Measurements from ENCODE around the gene BIRC5. TPM values are rescaled to one million over a fixed set of nuclear protein-coding genes. Genes with fewer than 3 reads are reported as not detected.

BIRC5 gene
- total and polyA plus RNA-seq, 2 experiments from 2014 or later = 17.7 to 65.2 TPM

GRCh38 chr17:78249074-78249817 lies 35.2 kb downstream of the BIRC5 start:
- Histone ChIP-seq H3K9me3 (ENCODE audit: low read depth) (no peaks in the 10 kb centered on the region), H3K36me3 (no peaks in the 10 kb centered on the region), H3K27me3 (no peaks in the 10 kb centered on the region), H3K27ac (no peak overlapping the region), H3K4me1 (ENCODE audit: low read depth) (peaks cover 14% of the 10 kb centered on the region), H3K4me3 (no peak overlapping the region)
- TF ChIP-seq CTCF (IDR thresholded peaks at IDR 0.05; ENCODE audit: low read depth, low read length) = no peak
- no peak for DNase-seq (ENCODE audit: low read depth in 1 of 2, low spot score in 1 of 2)

- no peak overlapping the region for H3K4me3 ChIP-seq
These were observed 36.1 kb downstream of the BIRC5 start for GRCh38 chr17:78249818-78250806.

GRCh38 chr17:78250891-78251772 lies 37.1 kb downstream of the BIRC5 start:
- Histone ChIP-seq H3K27me3 (no peaks in the 10 kb centered on the region), H3K36me3 (no peaks in the 10 kb centered on the region), H3K4me1 (ENCODE audit: low read depth) (peaks cover 27% of the 10 kb centered on the region), H3K27ac (peak overlapping the region; percentile 60), H3K4me3 (no peak overlapping the region), H3K9me3 (ENCODE audit: low read depth) (no peaks in the 10 kb centered on the region)
- peak; percentile 91 to 92 for DNase-seq (ENCODE audit: low read depth in 1 of 2, low spot score in 1 of 2)
- TF ChIP-seq CTCF (IDR thresholded peaks at IDR 0.05; ENCODE audit: low read depth, low read length) = peak; percentile 99

More at GRCh38 chr17:78249818-78250806, 36.1 kb downstream of the BIRC5 start:
- no peak for DNase-seq (ENCODE audit: low read depth in 1 of 2, low spot score in 1 of 2)
- peaks cover 17% of the 10 kb centered on the region for H3K4me1 ChIP-seq (ENCODE audit: low read depth)
- H3K9me3 ChIP-seq (ENCODE audit: low read depth) = no peaks in the 10 kb centered on the region
- no peak overlapping the region for H3K27ac ChIP-seq
- no peaks in the 10 kb centered on the region for H3K36me3 ChIP-seq
- TF ChIP-seq CTCF (IDR thresholded peaks at IDR 0.05; ENCODE audit: low read depth, low read length) = no peak
- no peaks in the 10 kb centered on the region for H3K27me3 ChIP-seq

GRCh38 chr17:78251773-78252103 lies 37.7 kb downstream of the BIRC5 start:
- Histone ChIP-seq H3K27ac (peak overlapping the region; percentile 60), H3K4me3 (no peak overlapping the region), H3K27me3 (no peaks in the 10 kb centered on the region), H3K9me3 (ENCODE audit: low read depth) (no peaks in the 10 kb centered on the region), H3K36me3 (no peaks in the 10 kb centered on the region), H3K4me1 (ENCODE audit: low read depth) (peaks cover 31% of the 10 kb centered on the region)
- no peak for DNase-seq (ENCODE audit: low read depth in 1 of 2, low spot score in 1 of 2)
- TF ChIP-seq CTCF (IDR thresholded peaks at IDR 0.05; ENCODE audit: low read depth, low read length) = no peak

GRCh38 chr17:78252111-78252634 lies 38.1 kb downstream of the BIRC5 start:
- DNase-seq (ENCODE audit: low read depth in 1 of 2, low spot score in 1 of 2) = no peak
- no peak for TF ChIP-seq CTCF (IDR thresholded peaks at IDR 0.05; ENCODE audit: low read depth, low read length)

More at GRCh38 chr17:78252111-78252634, 38.1 kb downstream of the BIRC5 start:
- H3K27me3 ChIP-seq = no peaks in the 10 kb centered on the region
- no peaks in the 10 kb centered on the region for H3K36me3 ChIP-seq
- peaks cover 35% of the 10 kb centered on the region for H3K4me1 ChIP-seq (ENCODE audit: low read depth)
- H3K9me3 ChIP-seq (ENCODE audit: low read depth) = no peaks in the 10 kb centered on the region
- H3K27ac ChIP-seq = no peak overlapping the region
- H3K4me3 ChIP-seq = no peak overlapping the region
